ENCODE measurements around the gene MAT2B.
A peak's percentile ranks its signal among the peaks of the same experiment; 100 is the strongest.
"Not testable (repeated sequence)": the region's sequence is repeated elsewhere in the genome, so short reads cannot be mapped to it uniquely, and the experiment has no call there.

Gene MAT2B

DNA sequence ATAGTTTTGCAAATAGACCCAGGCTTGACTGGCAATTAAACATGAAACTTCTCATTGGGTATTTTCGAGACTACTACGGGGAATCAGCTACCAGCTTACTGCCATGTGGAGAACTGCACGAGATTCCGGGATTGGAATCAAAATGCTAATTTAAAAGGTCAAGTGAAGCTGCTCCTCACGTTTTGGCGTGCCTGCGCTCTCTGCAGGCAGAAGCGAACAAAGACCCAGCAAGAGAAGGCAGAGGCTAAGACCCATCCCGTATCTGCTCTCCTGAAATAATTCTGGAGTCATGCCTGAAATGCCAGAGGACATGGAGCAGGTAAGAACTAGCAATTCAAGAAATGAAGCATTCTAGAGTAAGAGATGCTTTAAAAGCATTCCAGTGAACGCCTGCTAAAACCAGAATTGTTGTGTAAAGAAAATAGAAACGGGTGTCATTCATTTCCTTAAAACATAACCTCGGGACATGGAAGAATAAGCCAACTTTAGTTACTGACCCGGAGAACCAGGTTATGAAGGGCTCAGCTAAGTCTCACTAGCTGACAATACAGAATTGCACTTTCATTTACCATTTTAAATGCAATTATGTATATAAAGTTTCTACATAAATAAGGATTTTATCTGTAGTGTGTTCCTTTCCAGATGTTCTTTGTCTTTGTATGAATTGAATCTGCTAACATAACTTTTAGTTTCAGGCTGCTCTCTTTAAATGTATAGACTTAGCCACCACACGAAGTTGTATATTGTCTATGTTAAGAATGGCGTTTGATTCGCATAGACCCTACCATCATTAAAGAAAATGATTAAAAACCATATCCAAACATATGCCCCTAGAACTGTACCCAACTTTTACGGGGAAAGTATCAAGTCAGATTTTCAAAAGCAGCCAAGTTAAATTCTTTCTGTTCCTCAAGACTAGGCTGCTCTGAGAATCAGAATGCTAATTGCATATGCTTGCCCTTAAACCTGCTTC, 2.0 kb upstream of the MAT2B start:
- peak; percentile 58 for DNase-seq (ENCODE audit: low spot score)

- peak; percentile 4 for DNase-seq (ENCODE audit: low spot score)
Measured at GRCh38 chr5:163504079-163504931, 1.1 kb upstream of the MAT2B start.

DNA sequence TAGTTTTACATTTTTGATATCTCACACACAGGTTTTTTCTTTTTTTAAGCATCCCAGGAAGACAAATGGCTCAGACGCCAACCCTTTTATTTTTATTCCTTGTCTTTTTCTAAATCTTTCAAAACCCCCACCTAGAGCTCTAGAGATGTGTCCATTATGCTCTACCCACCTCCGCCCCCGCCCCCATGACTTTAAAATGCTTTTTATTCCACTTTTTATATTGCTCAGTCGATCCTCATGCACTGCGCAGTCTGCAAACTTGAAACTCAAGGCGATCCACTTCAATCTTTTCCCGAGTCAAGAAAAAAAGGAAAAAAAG, 411 bp upstream of the MAT2B start:
- DNase-seq (ENCODE audit: low spot score): no peak

- no peak for DNase-seq (ENCODE audit: low spot score)
Measured at GRCh38 chr5:163506095-163506457, 657 bp downstream of the MAT2B start.

- peak; percentile 5 for DNase-seq (ENCODE audit: low spot score)
Measured at GRCh38 chr5:163506726-163507125, 1.3 kb downstream of the MAT2B start.

GRCh38 chr5:163508753-163509152, 3.3 kb downstream of the MAT2B start:
- DNase-seq (ENCODE audit: low spot score): no peak

- DNase-seq (ENCODE audit: low spot score): peak; percentile 8
Measured at GRCh38 chr5:163509291-163509951, 4.0 kb downstream of the MAT2B start.

DNA sequence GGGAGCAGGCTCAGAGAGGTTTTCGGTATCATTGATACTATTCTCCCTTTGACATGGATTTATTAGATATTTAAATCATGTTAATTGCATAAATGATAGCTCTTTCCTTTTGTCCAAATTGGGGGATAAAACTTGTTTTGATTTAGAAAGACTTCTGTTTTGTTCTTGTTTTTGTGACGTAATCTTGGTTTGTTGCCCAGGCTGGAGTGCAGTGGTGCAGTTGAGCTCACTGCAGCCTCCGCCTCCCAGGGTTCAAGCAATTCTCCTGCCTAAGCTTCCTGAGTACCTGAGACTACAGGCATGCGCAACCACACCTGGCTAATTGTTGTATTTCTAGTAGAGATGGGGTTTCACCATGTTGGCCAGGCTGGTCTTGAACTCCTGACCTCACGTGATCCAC, 7.1 kb downstream of the MAT2B start:
- no peak for DNase-seq (ENCODE audit: low spot score)

GRCh38 chr5:163525096-163525495, 19.7 kb downstream of the MAT2B start:
- no peak for DNase-seq (ENCODE audit: low spot score)

DNA sequence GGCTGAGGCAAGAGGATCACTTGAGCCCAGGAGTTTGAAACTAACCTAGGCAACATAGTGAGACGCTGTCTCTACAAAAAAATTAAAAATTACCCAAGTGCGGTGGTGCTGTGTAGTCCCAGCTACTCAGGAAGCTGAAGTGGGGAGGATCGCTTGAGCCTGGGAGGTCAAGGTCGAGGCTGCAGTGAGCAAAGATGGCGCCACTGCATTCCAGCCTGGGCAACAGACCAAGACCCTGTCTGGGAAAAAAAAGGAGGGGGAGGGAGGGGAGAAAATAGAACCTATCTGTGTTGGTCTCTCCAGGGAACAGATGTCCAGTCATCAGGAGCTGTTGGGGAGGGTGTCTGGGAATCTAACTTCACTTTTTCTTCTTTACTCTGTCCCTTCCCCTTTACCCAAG, 24.3 kb downstream of the MAT2B start:
- DNase-seq (ENCODE audit: low spot score): no peak

GRCh38 chr5:163531272-163531671, 25.9 kb downstream of the MAT2B start:
- DNase-seq (ENCODE audit: low spot score): no peak

DNA sequence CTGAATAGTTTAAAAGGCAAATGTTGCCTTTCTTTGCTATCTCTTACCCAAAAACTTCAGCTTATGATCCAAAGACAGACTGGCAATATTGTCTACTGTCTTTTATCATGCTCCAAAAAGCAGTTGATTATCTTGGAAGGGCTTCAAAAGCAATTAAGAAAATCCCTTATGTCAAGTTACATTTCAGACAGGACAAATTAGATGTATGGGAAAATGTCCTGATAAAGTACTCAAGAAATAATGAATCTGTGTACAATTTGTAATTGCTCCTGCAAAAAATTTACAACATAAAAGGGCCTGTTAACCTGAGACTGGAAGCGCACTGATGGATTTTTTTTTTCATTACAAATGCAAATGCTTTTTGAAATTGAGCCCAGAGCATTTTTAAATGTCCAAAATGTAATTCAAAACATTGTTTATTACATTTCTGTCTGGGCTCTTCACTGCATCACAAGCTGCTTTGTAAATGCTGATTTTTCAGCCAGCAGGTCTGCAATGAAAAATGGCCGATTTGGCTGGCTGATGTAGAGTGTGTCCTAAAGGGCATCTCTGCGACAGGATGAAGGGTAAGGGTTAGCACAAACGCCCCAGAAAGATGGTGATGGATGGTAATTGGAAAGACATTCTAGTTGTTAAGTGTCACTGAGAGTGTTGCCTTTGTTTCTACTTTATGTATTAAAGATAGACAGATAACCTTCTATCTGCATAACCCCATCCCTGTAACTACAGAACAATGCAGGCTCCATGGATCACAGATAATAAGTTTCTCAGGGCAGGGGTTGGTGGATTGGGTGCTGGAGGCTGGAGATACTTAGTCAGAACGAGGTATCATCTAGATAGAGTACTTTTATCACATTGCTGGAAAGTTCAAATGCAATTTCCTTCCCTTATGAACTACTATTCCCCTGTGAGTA, 27.0 kb downstream of the MAT2B start:
- DNase-seq (ENCODE audit: low spot score): no peak

- no peak for DNase-seq (ENCODE audit: low spot score)
Measured at GRCh38 chr5:163533223-163533622, 27.8 kb downstream of the MAT2B start.

DNA sequence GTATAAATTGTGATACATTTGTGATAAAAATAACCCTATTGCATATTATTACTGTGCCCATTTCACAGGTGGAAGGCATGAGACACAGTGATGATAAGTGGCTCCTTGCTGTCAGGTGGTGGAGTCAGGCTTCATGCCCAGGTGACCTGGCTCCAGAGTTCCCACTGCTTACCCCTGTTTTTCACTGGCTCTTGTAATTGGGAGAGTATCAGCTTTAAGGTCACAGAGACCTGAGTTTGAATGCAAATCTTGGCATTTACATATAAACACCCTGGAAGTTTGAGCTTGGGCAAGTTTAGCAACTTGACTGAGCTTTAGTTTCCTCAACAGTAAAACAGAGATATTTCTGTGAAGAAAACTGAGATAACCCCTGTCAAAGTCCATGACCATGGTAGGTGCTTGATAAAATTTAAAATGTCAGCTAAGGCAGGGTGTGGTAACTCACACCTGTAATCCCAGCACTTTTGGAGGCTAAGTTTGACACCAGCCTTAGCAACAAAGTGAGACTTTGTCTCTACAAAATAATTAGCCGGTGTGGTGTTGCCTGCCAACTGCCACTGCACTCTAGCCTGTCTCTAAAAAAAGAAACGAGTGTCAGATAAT, 29.2 kb downstream of the MAT2B start:
- no peak for DNase-seq (ENCODE audit: low spot score)

DNA sequence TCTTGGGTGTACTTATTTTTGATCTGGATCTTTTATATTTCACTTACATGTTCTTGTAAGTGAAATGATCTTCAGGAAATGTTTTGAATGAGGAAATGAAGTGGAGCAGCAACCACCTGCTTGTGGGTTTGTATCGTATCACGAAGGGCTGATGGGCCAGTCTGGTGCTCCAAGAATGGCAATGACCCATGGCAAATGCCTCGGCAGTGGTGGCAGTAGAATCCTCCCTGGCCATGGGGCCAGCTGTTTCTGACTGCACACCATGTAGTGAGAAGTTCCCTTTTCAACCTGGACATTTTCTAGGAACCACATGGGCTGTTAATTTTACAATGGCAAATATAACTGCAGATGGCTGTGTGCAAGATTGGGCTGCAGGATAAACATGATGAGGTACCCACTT, 29.9 kb downstream of the MAT2B start:
- DNase-seq (ENCODE audit: low spot score): no peak

- not testable (repeated sequence) for DNase-seq (ENCODE audit: low spot score)
Measured at GRCh38 chr5:163536442-163536841, 31.0 kb downstream of the MAT2B start.

DNA sequence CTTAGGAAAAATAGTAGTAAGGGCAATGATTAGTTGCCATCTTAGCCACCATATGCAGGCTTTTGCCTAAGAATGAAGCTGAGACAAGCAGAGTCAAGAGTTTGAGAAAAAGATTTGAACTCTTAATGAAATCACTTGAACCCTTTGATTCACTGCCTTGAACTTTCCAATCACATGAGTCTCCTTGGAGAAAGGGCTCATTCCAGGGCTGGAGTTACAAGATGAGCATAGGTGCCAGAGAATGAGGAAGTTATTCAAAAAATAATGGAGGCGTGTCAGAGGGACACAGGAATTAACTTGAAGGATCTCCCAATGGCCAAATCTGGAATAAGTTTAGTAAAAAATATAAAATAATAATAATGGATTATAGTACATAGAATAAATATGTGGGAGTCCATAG, 35.3 kb downstream of the MAT2B start:
- DNase-seq (ENCODE audit: low spot score): no peak

GRCh38 chr5:163542771-163543170, 37.4 kb downstream of the MAT2B start:
- DNase-seq (ENCODE audit: low spot score): no peak

GRCh38 chr5:163544041-163544440, 38.6 kb downstream of the MAT2B start:
- DNase-seq (ENCODE audit: low spot score): no peak

GRCh38 chr5:163544836-163545235, 39.4 kb downstream of the MAT2B start:
- DNase-seq (ENCODE audit: low spot score): no peak

DNA sequence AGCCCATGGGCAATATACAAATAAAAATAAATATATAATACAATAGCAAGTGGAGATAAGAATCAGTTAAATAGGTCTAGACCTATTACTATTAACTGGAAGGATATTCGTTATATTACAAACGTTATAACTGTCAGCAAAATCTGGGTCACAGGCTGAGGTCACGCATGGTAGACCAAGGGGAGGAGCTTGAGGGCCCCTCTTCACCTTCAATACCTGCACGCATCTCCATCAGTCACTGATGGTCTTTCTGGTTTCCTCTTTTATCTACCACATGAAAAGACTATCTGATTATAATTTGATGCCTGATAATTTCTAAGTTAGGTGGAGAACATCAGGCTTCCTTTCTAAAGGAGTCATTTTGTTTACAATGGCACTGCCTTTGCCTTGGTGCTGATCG, 43.2 kb downstream of the MAT2B start:
- no peak for DNase-seq (ENCODE audit: low spot score)
